B cell (primary cell): ENCODE results near the gene CHRM4.

Experiments
- CTCF ChIP-seq: fragments of 200-600 bp; IDR thresholded peaks from one replicate; pipeline ENCODE4 v1.8.0; 2022; ENCODE audit warnings: antibody characterized with exemption, mild to moderate bottlenecking
- EZH2 ChIP-seq: IDR thresholded peaks from 2 replicates; pipeline ENCODE4 v1.6.1; 2012; ENCODE audit warnings: borderline replicate concordance, low read depth, mild to moderate bottlenecking, moderate library complexity, low read length; ENCODE audit not compliant: insufficient read depth, poor library complexity, severe bottlenecking

DNA sequence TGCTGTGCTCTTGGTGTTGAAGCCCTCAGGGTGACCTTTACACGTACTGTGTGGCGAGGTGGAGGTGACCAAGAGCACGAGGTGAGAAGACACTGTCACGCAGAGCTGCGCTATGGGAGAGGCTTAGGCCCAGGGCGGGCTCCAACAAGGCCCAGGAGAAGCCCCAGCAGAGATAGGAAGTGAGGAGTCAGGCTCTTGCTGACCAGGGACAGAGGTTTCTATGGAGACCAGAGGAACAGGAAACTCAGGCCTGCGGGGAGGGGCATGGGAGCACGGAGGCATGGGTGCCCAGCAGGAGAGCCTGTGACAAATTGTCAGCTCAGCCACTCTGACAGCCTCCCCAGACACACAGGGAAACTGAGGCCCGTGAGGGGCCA is 28.6 kb downstream of the CHRM4 start:
- no peak for TF ChIP-seq CTCF
- no peak for TF ChIP-seq EZH2
